GM19035 (cell line): Measurements from ENCODE around the gene PDCD6IP.
"Not testable (repeated sequence)": the region's sequence is repeated elsewhere in the genome, so short reads cannot be mapped to it uniquely, and the experiment has no call there.

Experiments
- ATAC-seq: cut with Tn5 transposase; IDR thresholded peaks from one replicate; pipeline ENCODE4 v1.9.1; 2021; ENCODE audit not compliant: unreplicated experiment

Gene PDCD6IP

GRCh38 chr3:33848624-33849347 is 50.4 kb downstream of the PDCD6IP start:
- no peak for ATAC-seq

GRCh38 chr3:33850599-33850998 is 52.2 kb downstream of the PDCD6IP start:
- ATAC-seq = not testable (repeated sequence)

GRCh38 chr3:33855407-33855806 is 57.0 kb downstream of the PDCD6IP start:
- ATAC-seq = not testable (repeated sequence)

GRCh38 chr3:33855884-33856546 is 57.6 kb downstream of the PDCD6IP start:
- no peak for ATAC-seq

GRCh38 chr3:33857701-33858100 is 59.3 kb downstream of the PDCD6IP start:
- ATAC-seq = not testable (repeated sequence)

- ATAC-seq = no peak
Measured at GRCh38 chr3:33858131-33858530, 59.7 kb downstream of the PDCD6IP start.

- no peak for ATAC-seq
Measured at GRCh38 chr3:33860373-33861050, 62.1 kb downstream of the PDCD6IP start.

- ATAC-seq = no peak
Measured at GRCh38 chr3:33865133-33865532, 66.7 kb downstream of the PDCD6IP start.

GRCh38 chr3:33868309-33868708 is 69.9 kb downstream of the PDCD6IP start:
- ATAC-seq = no peak

GRCh38 chr3:33869977-33870376 is 71.5 kb downstream of the PDCD6IP start:
- no peak for ATAC-seq

GRCh38 chr3:33874815-33875214 is 76.4 kb downstream of the PDCD6IP start:
- ATAC-seq = no peak

GRCh38 chr3:33875680-33876079 is 77.2 kb downstream of the PDCD6IP start:
- ATAC-seq = no peak

GRCh38 chr3:33877187-33877586 is 78.8 kb downstream of the PDCD6IP start:
- no peak for ATAC-seq

- ATAC-seq = no peak
Measured at GRCh38 chr3:33879540-33879939, 81.1 kb downstream of the PDCD6IP start.

- ATAC-seq = no peak
Measured at GRCh38 chr3:33881156-33882064, 83.0 kb downstream of the PDCD6IP start.

GRCh38 chr3:33882296-33882695 is 83.9 kb downstream of the PDCD6IP start:
- no peak for ATAC-seq

- no peak for ATAC-seq
Measured at GRCh38 chr3:33883538-33883950, 85.1 kb downstream of the PDCD6IP start.

GRCh38 chr3:33883951-33884561 is 85.6 kb downstream of the PDCD6IP start:
- no peak for ATAC-seq

- ATAC-seq = no peak
Measured at GRCh38 chr3:33884701-33885100, 86.3 kb downstream of the PDCD6IP start.

- ATAC-seq = no peak
Measured at GRCh38 chr3:33885496-33885895, 87.1 kb downstream of the PDCD6IP start.

GRCh38 chr3:33886015-33886414 is 87.6 kb downstream of the PDCD6IP start:
- no peak for ATAC-seq
